ENCODE data around the gene SHC1. TPM values are rescaled to one million over a fixed set of nuclear protein-coding genes. Genes with fewer than 3 reads are reported as not detected.

SHC1 gene
- total and polyA plus RNA-seq, 2 donors (not counting 1 experiment from before 2014, with no cell fraction given), result 50.1 to 61.4 TPM

GRCh38 chr1:155015527-155016230, 45.1 kb upstream of the SHC1 start:
- Histone ChIP-seq H3K79me2 (ENCODE audit: control insufficient read depth, insufficient read depth, low read length) (no peaks in the 10 kb centered on the region), H4K20me1 (ENCODE audit: control insufficient read depth, insufficient read depth, low read length, poor library complexity, severe bottlenecking) (peaks cover 12% of the 10 kb centered on the region), H3K9me3 (ENCODE audit: control extremely low read depth in 1 of 3, control insufficient read depth in 2 of 3, insufficient read depth in 1 of 3, low read length in 2 of 3) (peaks cover 0 to 2% (median 0%) of the 10 kb centered on the region in 3 donors), H3K4me2 (replicated peaks; ENCODE audit: low read depth, low read length, poor library complexity, severe bottlenecking) (peak overlapping the region; percentile 92), H3K27ac (ENCODE audit: low read length in 2 of 2) (peak overlapping the region; percentile 88 to 89), H3K9ac (ENCODE audit: low read length) (no peak overlapping the region), H2AFZ (ENCODE audit: insufficient read depth, low read depth, low read length, poor library complexity, severe bottlenecking) (no peak overlapping the region), H3K4me1 (ENCODE audit: control insufficient read depth in 2 of 2, insufficient read depth in 2 of 2, low read length in 2 of 2) (peaks cover 70 to 84% of the 10 kb centered on the region in 2 donors), H3K36me3 (replicated peaks in 1 of 2; ENCODE audit: control extremely low read depth in 1 of 2, control insufficient read depth in 1 of 2, extremely low read depth in 1 of 2, insufficient read depth in 2 of 2, low read length in 1 of 2) (peaks cover 0 to 24% of the 10 kb centered on the region in 2 experiments), H3K27me3 (replicated peaks in 1 of 4; ENCODE audit: control extremely low read depth in 1 of 4, control insufficient read depth in 3 of 4, insufficient read depth in 4 of 4, low read length in 3 of 4) (no peaks in the 10 kb centered on the region), H3K4me3 (ENCODE audit: control extremely low read depth in 1 of 5, extremely low read depth in 1 of 5, insufficient read depth in 1 of 5, low read depth in 2 of 5, low read length in 4 of 5) (no peak overlapping the region)
- TF ChIP-seq CTCF (IDR thresholded peaks at IDR 0.05) (no peak), EZH2 (IDR thresholded peaks at IDR 0.05; ENCODE audit: borderline replicate concordance, insufficient read depth, low read depth, low read length, poor library complexity, severe bottlenecking) (no peak)
- Mint-ChIP-seq H3K4me1 (peaks cover 79% of the 10 kb centered on the region), H3K9me3 (ENCODE audit: insufficient read depth) (no peaks in the 10 kb centered on the region), H3K27ac (peak overlapping the region; percentile 93), H3K27me3 (no peaks in the 10 kb centered on the region), H3K4me3 (peak overlapping the region; percentile 84)
- POLR2A ChIA-PET, result interaction anchor here (0.6 to 6.0 kb wide), 5 partner anchors 8 to 60 kb away, joined by 3 to 74 read pairs (median 17); partner anchors contain the start of genes CKS1B, PBXIP1 and ZBTB7B
- CTCF ChIA-PET, result interaction anchor here (0.7 to 17.4 kb wide), 16 partner anchors 16 to 456 kb away, joined by 3 to 295 read pairs (median 22); partner anchors contain the start of genes ADAM15, CKS1B, FLAD1 and LENEP
- intact Hi-C loops (cut with micrococcal nuclease), result loop anchor here (2.0 kb wide), 1 partner anchor 33 kb away; the partner anchor contains the start of gene FLAD1
- DNase-seq, result no peak
- no peak for ATAC-seq (ENCODE audit: low read depth)
- WGBS (ENCODE audit: insufficient coverage), result 82% methylated on average over 13 of the region's 16 CpGs

Measured in B cell (primary cell).